ENCODE results near the gene FXYD3.
"Not testable (repeated sequence)": the region's sequence is repeated elsewhere in the genome, so short reads cannot be mapped to it uniquely, and the experiment has no call there.

DNA sequence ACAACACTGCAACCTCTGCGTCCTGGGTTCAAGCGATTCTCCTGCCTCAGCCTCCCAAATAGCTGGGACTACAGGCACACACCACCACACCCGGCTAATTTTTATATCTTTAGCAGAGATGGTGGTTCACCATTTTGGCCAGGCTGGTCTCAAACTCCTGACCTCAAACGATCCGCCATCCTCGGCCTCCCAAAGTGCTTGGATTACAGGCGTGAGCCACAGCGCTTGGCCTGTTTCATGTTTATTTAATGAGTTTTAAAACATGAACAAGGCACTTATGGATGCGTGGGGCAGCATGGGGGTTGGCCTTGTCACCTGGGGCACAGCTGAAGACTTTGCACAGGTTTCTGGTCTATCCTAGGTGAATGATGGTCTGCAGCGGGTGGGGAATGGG, 37.5 kb downstream of the FXYD3 start:
- TF ChIP-seq, protein P1, sequence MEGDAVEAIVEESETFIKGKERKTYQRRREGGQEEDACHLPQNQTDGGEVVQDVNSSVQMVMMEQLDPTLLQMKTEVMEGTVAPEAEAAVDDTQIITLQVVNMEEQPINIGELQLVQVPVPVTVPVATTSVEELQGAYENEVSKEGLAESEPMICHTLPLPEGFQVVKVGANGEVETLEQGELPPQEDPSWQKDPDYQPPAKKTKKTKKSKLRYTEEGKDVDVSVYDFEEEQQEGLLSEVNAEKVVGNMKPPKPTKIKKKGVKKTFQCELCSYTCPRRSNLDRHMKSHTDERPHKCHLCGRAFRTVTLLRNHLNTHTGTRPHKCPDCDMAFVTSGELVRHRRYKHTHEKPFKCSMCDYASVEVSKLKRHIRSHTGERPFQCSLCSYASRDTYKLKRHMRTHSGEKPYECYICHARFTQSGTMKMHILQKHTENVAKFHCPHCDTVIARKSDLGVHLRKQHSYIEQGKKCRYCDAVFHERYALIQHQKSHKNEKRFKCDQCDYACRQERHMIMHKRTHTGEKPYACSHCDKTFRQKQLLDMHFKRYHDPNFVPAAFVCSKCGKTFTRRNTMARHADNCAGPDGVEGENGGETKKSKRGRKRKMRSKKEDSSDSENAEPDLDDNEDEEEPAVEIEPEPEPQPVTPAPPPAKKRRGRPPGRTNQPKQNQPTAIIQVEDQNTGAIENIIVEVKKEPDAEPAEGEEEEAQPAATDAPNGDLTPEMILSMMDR (optimal IDR thresholded peaks at IDR 0.05 in 1 of 3, IDR thresholded peaks at IDR 0.05 in 1 of 3, conservative IDR thresholded peaks at IDR 0.05 in 1 of 3; ENCODE audit: extremely low read depth in 1 of 3, insufficient read depth in 2 of 3, low read length in 3 of 3): not testable (repeated sequence)
- not testable (repeated sequence) for TF ChIP-seq EZH2 (IDR thresholded peaks at IDR 0.05; ENCODE audit: low read length)

Data from keratinocyte (primary cell).